ENCODE results near the gene NTNG1.

Gene NTNG1

DNA sequence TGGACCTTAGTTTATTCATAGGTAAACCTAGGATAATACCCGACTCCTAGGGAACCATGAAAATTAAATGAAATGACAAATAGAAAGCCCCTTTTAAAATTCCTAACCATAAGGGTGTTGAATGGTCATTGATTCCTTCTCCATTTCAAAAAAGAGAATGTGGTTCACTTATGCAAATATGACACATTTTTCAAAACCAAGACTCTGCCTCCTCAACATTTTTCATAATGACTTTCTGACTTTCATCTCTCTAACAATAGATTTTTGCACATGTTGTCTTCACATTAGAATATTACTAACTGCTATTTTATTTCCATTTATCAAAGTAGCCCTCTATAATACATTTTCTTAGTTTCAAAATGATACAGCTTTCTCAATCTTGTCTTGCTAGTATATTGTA is 169.1 kb downstream of the NTNG1 start:
- H3K4me3 ChIP-seq (ENCODE audit: low read depth, low read length), result no peak overlapping the region
- ChIA-PET POLR2A (no interaction called here), CTCF (interaction anchor here (0.9 kb wide), 1 partner anchor 35 kb away, joined by 3 read pairs; no protein-coding TSS in a partner anchor)
- TF ChIP-seq, protein P1, sequence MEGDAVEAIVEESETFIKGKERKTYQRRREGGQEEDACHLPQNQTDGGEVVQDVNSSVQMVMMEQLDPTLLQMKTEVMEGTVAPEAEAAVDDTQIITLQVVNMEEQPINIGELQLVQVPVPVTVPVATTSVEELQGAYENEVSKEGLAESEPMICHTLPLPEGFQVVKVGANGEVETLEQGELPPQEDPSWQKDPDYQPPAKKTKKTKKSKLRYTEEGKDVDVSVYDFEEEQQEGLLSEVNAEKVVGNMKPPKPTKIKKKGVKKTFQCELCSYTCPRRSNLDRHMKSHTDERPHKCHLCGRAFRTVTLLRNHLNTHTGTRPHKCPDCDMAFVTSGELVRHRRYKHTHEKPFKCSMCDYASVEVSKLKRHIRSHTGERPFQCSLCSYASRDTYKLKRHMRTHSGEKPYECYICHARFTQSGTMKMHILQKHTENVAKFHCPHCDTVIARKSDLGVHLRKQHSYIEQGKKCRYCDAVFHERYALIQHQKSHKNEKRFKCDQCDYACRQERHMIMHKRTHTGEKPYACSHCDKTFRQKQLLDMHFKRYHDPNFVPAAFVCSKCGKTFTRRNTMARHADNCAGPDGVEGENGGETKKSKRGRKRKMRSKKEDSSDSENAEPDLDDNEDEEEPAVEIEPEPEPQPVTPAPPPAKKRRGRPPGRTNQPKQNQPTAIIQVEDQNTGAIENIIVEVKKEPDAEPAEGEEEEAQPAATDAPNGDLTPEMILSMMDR (IDR thresholded peaks at IDR 0.05; ENCODE audit: insufficient read depth, low read length, missing control alignments), result no peak
- no peak for DNase-seq (ENCODE audit: low read depth, low spot score)

DNA sequence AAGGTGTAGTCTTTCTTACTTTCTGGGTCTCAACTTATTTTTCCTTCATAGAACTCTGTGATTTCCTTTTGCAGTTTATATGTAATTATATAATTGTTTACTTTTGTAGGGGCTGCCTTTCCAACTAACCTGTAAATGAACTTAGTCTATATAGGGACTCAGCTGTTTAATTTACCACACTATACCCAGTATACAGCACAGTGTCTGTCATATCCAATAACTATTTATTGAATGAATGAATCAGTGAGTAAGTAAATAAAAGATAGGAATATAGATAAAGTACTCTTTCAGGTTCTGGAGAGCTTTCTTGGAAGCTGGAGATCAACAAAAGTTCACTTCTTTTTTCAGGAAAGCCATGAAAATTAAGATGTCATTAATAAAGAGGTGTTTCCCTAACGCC is 174.8 kb downstream of the NTNG1 start:
- no peak for DNase-seq (ENCODE audit: low read depth, low spot score)
- CTCF ChIA-PET, result interaction anchor here (1.5 kb wide), 1 partner anchor 11 kb away, joined by 4 read pairs; no protein-coding TSS in a partner anchor

DNA sequence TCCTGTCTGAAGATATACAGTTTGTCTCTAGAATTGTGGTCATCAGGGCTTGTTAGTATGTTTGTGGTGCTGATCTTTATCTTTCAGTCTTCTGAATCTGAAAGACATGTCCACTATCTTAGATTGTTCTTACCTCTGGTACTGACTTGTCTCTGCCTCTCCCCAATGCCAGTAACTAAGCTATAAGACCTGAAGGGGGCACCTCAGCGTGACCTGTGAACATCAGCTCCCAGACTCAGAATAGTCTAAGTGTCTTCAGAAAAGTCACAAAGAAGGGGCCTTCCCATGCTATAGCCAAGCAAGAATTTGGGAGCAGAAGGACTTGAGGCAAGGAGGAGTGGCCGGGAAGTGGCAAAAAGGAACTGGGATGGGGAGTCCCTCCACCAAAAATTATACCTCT is 178.1 kb downstream of the NTNG1 start:
- no peak for DNase-seq (ENCODE audit: low read depth, low spot score)
- POLR2A ChIA-PET, result no interaction called here
- CTCF ChIA-PET, result interaction anchor here (1.3 kb wide), 1 partner anchor 42 kb away, joined by 4 read pairs; no protein-coding TSS in a partner anchor
- TF ChIP-seq, protein P1 (IDR thresholded peaks at IDR 0.05; ENCODE audit: insufficient read depth, low read length, missing control alignments), result no peak
- H3K4me3 ChIP-seq (ENCODE audit: low read depth, low read length), result no peak overlapping the region

More for the DNA sequence above, 174.8 kb downstream of the NTNG1 start:
- H3K4me3 ChIP-seq (ENCODE audit: low read depth, low read length), result no peak overlapping the region
- TF ChIP-seq, protein P1 (IDR thresholded peaks at IDR 0.05; ENCODE audit: insufficient read depth, low read length, missing control alignments), result no peak
- POLR2A ChIA-PET, result no interaction called here

DNA sequence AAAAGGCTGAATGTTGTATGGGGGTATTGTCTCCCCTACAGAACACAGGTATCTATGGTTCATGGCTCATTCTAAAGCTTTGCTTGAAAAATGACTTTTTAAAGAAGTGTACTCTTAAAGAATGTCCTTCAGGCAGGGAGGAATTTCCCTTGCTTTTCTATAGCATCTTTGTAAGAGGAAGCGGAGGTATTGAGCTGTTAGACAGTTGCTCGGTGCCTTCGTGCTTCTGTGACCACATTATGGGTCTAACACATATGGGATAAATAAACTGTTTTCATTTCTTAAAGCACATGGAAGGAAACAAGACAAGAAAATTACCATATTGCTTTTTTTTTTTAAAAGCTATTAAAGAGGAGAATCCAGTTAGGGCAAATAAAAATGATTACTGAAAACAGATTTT is 182.9 kb downstream of the NTNG1 start:
- no peak for DNase-seq (ENCODE audit: low read depth, low spot score)
- TF ChIP-seq, protein P1 (IDR thresholded peaks at IDR 0.05; ENCODE audit: insufficient read depth, low read length, missing control alignments), result no peak
- ChIA-PET POLR2A (no interaction called here), CTCF (interaction anchor here (0.7 to 1.8 kb wide), 3 partner anchors 13 to 130 kb away, joined by 3 to 6 read pairs (median 3); no protein-coding TSS in a partner anchor)
- H3K4me3 ChIP-seq (ENCODE audit: low read depth, low read length), result no peak overlapping the region

DNA sequence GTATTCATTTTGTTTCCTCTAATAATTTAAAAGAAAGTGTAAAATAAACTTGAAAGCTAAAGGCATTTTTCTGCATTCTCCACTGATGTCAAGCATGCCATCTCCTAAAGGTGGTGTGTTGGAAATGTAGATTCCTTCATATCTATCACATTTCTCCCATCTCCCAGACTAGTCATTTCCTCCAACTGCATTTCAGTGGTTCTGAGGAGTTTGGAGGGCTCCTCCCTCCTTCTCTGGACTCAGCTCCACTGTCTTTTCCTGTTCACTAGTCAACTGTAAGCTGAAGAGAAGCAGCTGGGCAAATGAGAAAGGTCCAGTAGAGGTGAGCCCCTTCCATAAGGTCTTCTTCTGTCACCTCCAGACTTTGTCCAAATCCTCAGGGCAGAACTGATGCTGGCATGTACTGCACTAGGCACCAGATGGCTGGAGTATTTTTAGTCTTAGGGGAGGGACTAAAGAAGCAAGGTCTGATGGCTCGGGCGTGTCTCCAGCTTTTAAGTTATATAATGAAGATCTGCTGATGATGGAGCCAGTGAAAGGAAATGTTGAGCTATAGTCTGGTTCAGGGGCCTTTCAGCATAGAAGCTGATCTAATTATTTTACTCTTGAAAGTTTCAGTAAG is 186.1 kb downstream of the NTNG1 start:
- TF ChIP-seq, protein P1 (IDR thresholded peaks at IDR 0.05; ENCODE audit: insufficient read depth, low read length, missing control alignments), result no peak
- POLR2A ChIA-PET, result no interaction called here
- CTCF ChIA-PET, result interaction anchor here (1.0 kb wide), 1 partner anchor 11 kb away, joined by 4 read pairs; no protein-coding TSS in a partner anchor
- no peak overlapping the region for H3K4me3 ChIP-seq (ENCODE audit: low read depth, low read length)
- no peak for DNase-seq (ENCODE audit: low read depth, low spot score)

DNA sequence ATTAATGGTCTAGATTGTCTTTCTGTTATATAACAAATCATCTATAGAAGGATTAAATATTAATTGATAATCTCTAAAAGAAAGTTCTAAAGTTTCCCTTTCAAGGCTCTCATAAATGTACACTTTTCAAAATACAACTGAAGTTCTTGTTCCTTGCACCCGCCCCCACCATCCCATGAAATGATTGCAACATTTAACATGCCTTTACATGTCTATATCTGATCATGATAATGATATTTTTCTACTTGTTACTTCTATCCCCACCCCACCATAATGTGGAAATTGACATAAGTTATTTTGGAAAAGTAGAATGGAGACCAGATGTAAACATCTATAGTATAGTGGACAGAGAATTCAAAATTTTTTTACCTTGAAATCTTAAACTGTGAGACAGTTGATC is 186.6 kb downstream of the NTNG1 start:
- TF ChIP-seq, protein P1 (IDR thresholded peaks at IDR 0.05; ENCODE audit: insufficient read depth, low read length, missing control alignments), result no peak
- no peak overlapping the region for H3K4me3 ChIP-seq (ENCODE audit: low read depth, low read length)
- ChIA-PET CTCF (no interaction called here), POLR2A (no interaction called here)
- DNase-seq (ENCODE audit: low read depth, low spot score), result no peak

All from AG04449 (cell line).